SU-DHL-6 (cell line): ENCODE data around the gene HHAT.

Experiments used
- EZH2phosphoT487 ChIP-seq: fragments of 200-600 bp; sonication (generic), shearing (Covaris generic); conservative IDR thresholded peaks from 2 replicates; pipeline ENCODE4 v1.6.1; 2018; ENCODE audit warnings: mild to moderate bottlenecking, antibody characterized with exemption, low read length, moderate library complexity, mixed read lengths
- TF ChIP-seq, protein P1 (sequence below): fragments of 200-600 bp; sonication (generic); IDR thresholded peaks from one replicate; pipeline ENCODE4 v1.5.1; 2017; ENCODE audit warnings: antibody characterized with exemption, mild to moderate bottlenecking, low read length, moderate library complexity; ENCODE audit not compliant: insufficient read depth, poor library complexity, severe bottlenecking

DNA sequence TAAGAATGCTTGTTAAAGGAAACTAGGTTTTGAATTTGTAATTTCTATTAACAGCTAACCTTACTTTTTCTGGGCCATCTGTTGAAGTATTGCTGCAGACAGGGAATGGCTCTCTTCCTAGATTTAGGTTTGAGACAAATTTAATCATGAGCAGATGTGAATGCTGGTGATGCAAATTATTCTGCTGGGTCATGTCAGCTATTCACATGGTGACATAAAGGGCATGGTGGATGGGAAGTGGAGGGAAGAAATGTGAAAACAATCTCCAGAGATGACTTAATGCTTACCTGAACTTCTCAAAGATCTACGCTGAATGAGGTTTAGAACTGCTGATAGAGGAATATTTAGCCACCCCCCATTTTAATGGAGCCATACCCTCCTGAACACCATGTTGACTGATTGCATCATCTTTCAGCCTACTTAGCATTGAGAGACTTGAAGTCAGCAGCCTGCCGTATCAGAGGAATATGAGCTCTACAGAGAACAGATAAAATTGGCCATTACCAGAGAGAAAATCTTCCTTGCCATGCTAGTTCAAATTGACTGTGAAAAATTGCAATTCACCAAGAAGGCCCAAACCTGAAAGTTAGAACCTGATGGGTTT lies 138.8 kb downstream of the HHAT start:
- TF ChIP-seq, protein P1, sequence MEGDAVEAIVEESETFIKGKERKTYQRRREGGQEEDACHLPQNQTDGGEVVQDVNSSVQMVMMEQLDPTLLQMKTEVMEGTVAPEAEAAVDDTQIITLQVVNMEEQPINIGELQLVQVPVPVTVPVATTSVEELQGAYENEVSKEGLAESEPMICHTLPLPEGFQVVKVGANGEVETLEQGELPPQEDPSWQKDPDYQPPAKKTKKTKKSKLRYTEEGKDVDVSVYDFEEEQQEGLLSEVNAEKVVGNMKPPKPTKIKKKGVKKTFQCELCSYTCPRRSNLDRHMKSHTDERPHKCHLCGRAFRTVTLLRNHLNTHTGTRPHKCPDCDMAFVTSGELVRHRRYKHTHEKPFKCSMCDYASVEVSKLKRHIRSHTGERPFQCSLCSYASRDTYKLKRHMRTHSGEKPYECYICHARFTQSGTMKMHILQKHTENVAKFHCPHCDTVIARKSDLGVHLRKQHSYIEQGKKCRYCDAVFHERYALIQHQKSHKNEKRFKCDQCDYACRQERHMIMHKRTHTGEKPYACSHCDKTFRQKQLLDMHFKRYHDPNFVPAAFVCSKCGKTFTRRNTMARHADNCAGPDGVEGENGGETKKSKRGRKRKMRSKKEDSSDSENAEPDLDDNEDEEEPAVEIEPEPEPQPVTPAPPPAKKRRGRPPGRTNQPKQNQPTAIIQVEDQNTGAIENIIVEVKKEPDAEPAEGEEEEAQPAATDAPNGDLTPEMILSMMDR, result no peak
- no peak for TF ChIP-seq EZH2phosphoT487
